CD4-positive, alpha-beta T cell treated with Interleukin-15 for 4 hours (primary cell): Measurements from ENCODE around the gene NOS1AP.

ENCODE experiments used
- DNase-seq: peaks from one replicate; pipeline ENCODE4 v3.0.0-alpha.2; 2020; ENCODE audit warnings: low spot score

The NOS1AP gene

DNA sequence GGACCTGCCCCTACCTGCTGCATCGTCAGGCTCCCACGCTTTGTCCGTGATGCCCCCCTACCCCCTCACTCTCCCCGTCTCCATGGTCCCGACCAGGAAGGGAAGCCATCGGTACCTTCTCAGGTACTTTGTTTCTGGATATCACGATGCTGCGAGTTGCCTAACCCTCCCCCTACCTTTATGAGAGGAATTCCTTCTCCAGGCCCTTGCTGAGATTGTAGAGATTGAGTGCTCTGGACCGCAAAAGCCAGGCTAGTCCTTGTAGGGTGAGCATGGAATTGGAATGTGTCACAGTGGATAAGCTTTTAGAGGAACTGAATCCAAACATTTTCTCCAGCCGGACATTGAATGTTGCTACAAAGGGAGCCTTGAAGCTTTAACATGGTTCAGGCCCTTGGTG lies 298.3 kb downstream of the NOS1AP start:
- DNase-seq = no peak

DNA sequence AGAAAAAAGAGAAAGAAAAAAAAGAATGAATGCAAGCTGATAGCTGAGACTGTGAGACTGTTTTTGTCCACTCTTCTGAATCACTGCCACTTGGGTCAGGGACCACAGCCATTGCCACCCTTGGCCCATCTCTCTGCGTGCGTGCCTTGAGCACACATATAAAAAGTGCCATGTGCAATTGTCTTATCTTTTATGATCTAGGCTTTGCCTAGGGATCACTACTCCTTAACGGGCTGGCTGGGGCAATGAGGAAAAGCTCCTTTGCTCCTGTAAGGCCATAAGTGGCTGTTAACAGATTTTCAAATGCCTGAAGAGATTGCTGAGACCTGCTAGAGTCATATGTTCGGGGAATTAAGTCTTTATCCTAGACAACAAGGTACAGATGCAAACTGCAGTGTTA lies 299.0 kb downstream of the NOS1AP start:
- DNase-seq = no peak

DNA sequence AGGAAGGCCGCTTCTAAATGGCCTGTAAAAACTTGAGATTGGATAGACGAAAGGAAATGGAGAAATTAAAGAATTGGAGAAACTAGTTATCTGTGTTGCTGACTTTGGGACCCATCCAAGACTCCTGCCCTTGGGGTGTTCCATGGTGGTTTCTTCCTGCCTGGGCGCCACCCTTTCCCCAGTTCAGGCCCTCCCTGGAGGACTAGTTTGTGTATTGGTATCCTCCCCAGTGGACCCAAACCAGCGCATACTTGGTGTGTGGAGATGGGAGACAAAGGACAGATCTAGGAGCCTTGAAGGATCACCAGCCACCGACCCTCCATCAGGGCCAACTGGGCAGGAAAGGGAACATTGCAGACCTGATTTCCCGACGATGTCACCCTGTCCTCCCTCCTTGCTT lies 300.1 kb downstream of the NOS1AP start:
- no peak for DNase-seq

DNA sequence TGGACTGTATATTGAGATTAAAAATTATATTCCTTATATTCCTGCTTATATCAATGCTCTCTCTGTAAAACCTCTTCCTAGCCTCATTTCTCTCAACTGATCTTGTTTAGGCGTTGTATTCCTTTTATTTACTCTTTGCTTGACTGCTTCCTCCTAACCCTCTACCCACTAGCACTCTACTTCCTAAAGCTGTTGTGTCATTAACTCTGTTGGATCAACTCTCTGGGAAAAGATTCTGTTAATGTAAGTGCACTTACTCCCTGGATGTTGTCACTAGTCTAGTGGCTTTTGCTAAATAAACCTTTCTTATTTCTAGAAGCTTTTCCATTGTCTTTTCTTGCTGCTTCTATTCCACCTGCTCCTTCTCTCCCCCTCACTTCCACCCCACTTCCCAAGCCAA lies 300.7 kb downstream of the NOS1AP start:
- DNase-seq = no peak

DNA sequence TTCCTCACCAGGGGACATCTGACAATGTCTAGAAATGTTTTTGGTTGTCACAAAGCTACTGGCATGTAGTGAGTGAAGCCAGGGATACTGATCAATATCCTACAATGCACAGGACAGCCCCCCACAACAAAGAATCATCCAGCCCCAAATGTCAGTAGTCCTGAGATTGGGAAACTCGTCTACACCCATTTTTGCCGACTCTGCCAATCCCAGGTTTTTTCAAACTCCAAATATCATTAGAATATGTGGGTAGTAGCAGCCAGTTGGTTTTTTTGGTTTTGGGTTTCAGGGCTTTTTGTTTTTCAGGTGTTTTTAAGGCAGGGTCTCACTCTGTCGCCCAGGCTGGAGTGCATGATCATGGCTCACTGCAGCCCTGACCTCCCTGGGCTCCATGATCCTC lies 301.2 kb downstream of the NOS1AP start:
- DNase-seq = no peak

DNA sequence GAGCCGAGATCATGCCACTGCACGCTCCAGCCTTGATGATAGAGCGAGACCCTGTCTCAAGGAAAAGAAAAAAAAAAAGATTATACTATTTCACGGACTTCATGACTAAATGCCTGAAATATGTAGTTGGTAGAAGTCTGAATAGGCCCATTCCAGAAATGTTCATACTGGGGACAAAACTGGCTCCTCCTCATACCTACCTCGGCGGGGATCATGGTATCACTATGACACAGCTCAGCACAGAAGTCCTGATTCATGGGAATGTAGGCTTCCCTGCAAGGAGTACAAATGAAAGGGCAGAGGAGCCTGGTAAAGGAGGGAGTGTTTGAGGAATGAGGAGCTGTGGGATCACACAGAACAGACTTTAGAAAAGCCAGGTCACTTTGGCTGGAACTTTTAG lies 302.1 kb downstream of the NOS1AP start:
- no peak for DNase-seq

DNA sequence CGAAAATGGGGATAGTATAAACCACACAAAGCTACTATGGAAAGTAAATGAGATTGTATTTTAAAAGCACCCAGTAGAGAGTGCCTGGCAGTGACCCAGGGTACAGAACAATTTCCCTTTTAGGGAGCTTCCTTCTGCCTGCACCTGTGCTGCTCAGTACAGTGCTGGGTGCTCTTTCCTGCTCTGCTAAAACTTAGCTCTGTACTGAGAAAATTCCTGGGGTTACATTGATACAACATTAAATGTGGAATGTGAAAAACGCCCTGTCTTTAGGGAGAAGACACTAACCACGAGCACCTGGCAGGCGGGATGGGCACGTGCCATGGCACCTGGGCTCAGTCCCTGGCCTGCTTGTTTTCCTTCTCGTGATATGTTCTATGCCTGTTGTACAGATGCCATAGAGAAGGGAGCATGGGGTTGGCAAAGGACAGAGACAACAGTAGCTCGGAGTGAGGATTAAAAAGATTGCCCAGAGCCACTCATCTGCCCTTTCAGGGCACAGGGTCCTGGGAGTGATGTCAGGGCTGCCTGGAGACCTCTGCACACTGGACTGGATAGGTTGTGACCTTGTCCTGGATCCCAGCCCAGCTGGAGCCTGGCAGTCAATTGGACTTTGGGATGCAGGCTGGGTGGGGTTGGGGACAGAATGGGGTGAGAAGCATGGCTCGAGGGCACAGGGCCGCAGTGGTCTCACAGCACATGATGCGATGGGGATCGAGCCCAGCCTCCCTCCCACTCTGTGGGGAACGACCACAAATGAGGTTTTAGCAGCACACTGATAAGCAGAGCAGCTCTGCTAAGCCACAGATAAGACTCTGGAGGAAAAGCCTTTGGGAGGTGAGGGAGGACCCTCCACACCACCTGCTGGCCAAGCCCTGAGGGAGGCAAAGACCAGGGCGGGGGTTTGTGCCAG lies 302.9 kb downstream of the NOS1AP start:
- no peak for DNase-seq

DNA sequence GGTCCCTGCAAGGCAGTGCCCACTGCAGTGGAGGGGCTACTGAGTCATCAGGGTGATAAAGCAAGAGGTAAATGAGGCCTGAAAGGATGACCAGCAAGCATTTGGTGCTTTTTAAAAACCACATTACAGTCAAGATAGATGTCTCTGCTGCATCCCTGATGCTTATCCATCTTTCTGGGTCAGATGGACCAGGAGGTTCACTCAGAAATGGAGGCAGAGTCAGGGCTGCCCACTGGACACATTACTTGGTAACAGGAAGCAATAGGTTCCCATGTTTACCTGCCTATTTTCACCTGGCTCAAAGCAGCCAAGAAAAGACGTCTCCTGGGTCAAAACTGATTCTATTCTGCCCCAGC lies 303.6 kb downstream of the NOS1AP start:
- no peak for DNase-seq

DNA sequence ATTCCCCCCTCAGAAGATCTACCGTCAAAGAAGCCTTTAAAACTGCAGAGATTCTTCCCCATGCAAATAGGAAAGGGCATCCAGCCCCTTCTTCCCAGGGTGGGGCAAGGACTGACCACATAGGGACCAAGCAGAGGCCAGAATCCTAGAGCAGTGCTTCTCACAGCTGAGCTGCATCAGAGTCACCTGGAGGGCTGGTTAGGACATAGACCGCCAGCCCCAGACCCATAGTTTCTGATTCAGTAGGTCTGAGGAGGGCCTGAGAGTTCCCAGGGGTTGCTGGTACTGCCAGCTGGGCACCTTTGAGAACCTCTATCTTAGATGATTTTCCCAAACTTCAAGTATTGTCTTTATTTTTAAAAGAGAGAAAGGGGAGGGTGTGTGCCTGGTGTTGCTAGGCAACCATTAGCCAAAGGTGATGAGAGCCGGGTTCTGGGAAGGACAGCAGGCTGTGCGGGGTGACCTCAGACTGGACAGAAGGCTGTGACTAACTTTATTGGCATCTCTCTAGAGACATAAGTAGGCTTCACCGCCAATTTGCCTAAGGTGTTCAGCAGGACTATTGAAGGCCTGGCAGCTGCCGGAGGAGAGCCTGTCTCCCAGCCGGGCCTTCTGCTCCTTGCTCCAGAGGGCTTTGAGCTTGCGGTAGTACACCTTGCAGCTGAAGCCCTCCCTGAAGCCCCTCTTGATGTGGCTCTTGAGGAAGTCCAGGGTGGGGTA lies 304.2 kb downstream of the NOS1AP start:
- no peak for DNase-seq

DNA sequence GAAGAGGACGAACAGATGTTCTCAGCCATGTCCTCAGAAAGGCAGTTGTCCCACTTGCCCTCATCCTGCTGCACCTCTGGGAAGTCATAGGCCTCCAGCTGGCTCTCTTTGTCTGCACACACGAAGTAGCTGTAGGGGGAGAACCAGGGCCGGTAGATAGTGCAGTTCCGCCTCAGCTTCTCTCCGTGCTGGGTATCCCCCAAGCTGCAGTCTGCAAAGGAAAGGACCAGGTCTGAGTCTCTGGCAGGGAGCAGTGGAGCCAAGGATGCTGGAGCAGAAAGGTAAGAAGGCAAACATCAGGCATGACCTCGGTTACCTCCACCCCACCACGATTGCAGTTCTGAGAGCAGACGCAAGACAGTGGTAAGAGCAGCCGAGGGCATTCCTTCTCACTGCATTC lies 304.9 kb downstream of the NOS1AP start:
- no peak for DNase-seq

DNA sequence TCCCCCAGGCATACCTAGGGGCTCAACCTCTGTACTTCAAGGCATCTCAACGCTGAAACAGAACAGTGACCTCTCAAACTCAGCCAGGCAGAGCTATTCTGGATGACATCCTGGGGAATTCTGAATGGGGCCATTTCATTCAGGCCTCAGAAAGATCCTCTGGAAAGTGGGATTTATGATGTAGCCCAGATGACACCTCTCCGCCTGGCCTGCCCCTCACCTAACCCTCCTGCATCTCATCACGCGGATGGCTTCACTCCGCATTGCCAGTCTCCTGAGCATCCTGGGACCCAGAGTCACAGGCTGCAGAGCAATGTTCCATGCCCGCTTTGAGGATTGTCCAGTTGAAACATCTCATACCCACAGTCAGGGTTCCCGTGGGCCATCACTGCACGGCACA lies 306.0 kb downstream of the NOS1AP start:
- no peak for DNase-seq

DNA sequence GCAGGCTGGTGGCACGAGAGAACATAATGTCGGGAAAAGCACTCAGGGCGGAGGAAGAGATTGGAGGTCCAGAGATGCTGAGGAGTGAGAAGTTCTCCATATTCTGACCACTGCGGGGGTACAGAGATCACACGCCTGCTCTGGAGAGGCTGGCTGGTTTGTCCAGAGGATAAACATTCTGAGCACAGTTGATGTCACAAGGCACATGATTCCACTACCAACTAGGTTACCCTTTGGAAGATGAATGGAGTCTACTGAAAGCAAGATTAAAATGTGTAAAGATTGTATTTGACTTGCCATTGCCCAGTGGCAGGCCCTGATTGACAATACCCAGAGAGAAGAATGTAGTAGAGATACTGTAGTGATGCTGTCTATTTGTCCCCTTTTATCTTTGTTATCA lies 307.2 kb downstream of the NOS1AP start, which contains the start of gene SPATA46:
TSS of gene SPATA46 (minus strand) at position 164 of the 400 bp plus-strand sequence. CDS start at position 100, 64 bp downstream.
- no peak for DNase-seq

DNA sequence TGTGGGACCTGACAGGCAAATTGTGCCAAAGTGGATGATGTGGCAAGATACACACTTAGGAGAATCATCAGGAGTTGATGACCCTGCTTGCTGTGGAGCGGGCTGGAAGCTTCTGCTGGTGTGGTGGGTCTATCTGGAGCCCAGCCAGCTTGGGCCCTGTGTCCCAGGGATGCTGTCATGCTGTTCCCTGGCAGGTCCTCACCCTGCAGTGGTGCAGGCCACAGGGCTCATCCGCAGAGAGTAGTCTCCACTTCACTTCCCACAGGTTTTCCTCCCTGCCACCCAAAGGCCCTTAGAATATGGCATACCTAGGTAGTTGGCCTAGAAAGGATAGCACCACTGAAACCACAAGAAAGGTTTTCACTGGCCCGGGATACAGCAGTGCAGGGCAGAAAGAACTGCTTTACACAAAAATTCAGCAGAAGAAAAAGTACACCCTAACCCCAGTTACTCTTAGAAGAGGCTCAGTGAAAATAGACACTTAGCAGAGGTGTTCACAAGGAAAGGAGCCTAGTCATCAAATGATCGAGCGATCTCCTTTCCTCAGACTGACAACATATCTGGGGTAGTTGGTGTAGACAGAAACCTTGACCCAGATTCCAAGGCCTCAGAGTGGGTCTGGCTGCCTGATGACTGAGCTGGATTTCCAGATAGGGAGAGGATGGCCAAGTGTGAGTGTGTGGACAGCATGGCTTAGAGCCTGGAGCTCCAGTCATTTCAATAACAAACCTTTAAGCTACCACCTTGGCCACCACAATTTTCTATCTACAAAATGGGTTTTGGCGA lies 310.8 kb downstream of the NOS1AP start:
- DNase-seq = no peak

DNA sequence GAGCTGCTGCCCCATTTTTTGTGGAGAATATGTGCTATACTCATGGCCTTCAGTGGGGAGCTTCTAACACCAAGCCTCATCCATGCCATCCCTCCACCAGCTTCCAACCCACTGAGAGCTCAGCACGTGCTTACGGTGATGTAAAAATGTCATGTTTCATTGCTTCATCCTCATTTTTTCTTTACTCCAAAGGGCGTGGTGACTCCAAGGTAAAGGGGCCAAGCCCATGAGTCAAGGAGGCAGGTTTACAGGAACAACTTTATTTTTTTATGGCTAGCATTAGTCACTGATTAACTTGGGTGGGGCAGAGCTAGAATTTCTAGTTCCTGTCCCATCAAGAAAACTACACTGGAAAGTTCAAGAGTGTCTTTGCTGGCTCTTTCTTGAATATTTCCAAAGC lies 311.9 kb downstream of the NOS1AP start, which contains the start of gene C1orf226:
TSS of gene C1orf226 (plus strand) at position 346 of the 400 bp plus-strand sequence. CDS start 174 bp downstream, outside the sequence.
- no peak for DNase-seq

DNA sequence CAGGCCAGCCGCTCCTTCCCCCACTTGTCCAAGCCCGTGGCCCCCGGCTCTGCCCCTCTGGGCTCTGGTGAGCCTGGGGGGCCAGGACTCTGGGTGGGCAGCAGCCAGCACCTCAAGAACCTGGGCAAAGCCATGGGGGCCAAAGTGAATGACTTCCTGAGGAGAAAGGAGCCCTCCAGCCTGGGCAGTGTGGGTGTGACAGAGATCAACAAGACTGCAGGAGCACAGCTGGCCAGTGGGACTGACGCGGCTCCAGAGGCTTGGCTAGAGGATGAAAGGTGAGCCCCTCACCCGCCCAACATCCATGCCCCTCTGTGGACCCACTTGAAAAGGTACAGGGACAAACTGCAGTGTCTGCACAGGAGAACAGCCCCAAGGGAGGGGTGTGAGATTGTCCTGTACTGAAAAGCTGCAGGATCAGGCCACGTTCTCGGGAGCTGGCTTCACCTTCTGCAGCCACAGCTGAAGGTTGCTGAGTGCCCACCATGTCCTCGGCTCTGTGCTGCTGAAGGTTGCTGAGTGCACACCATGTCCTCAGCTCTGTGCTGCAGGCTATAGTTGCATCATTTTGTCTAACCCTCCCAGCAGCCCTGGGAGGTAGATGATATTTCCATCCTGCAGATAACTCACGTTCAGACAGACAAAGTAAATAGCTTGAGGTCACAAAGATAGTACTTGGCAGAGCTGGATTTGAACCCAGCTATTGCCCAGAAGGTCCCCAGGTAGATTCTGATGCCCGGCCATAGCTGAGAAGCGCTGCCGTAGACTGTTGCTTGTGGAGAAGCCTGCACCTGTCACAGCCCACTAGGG lies 312.7 kb downstream of the NOS1AP start:
- DNase-seq = no peak

DNA sequence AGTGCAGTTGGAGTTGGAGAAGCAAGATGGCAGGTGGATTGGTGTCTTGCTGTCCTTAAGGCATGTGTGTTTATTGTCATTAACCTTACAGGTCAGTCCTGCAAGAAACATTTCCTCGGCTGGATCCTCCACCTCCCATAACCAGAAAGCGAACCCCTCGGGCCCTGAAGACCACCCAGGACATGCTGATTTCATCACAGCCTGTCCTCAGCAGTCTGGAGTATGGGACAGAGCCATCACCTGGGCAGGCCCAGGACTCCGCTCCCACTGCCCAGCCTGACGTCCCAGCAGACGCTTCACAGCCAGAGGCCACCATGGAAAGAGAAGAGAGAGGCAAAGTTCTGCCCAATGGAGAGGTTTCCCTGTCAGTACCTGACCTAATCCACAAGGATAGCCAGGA lies 313.6 kb downstream of the NOS1AP start:
- no peak for DNase-seq

DNA sequence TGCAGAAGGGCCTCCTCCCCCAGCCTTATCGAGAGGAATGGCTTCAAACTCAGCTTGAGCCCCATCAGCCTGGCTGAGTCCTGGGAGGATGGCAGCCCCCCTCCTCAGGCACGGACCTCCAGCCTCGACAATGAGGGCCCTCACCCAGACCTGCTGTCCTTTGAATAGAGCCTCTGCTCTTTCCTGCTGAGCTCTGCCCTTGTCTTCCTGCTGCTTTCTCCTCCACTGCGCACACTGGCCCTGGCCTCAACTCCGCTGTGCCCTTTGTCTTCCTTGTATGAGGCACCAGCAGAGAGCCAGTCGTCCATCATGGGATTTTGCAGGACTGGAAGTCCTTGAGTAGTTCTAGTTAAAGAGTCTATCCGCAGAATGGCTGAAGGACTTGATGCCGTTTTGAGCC lies 314.0 kb downstream of the NOS1AP start:
- DNase-seq = no peak

DNA sequence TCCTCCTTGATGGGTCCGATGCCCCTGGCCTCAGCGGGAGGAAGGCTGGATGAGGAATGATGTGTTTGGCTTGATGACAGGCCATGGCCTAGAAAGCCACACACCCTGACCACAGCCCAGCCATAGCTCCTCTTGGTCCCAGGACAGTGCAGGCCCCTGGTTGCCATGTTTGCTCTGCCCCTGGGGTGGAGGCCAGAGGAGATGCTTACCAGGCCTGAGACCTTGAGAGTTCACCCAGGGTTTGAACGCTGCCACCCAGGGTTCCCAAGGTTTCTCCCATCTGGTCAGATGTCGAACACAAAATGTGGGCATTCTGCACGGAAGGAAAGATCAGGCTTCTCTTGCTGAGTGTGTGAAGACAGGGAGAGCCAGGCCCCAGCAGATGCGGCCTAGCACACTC lies 314.6 kb downstream of the NOS1AP start:
- no peak for DNase-seq

DNA sequence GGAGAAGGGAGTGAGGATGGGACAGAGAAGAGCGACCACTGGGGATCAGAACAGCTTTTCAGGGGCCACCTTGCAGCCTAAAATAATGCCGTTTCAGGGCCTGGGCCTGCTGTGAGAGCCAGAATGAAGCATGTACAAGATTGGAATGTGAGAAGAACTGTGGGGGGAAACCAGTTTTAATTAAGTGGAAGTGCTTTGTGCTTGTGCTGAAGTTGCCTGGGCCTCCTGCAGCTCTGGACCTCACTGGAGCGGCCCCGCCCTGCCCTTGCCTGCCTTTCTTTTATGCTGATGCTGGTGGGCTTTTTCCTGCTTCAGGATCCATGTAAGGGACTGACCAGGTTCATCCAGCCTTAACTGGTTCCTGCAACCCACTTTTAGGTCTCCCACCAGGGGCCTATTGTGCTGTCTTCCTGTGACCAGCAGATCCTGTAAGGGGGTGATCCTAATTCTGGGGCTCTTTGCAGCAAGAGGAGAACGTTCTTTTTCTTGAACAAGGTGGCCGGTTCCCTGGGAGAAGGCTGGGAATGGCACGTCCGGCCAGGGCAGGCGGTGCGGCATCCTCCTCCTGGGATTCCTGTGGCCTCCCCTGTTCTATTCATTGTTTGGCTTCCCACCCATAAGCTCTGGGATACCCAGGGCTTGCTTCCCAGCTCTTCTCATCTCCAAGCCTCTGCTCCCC lies 315.2 kb downstream of the NOS1AP start:
- no peak for DNase-seq

DNA sequence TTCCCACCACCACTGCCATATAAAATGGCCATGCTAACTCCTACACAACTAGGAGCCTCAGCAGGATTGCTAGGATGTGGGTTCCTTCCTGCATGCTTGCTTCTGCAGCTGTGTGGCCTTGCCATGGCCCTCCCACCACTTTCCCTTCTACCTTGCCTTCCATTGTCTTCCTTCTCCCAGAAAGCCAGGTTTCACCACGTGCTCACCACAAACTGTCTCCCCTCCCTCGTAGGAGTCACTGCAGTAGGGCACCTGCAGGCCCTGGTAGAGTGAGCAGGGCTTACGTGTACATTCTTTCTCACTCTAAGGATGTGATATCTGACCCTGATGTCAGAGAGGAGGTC lies 315.8 kb downstream of the NOS1AP start:
- no peak for DNase-seq

DNA sequence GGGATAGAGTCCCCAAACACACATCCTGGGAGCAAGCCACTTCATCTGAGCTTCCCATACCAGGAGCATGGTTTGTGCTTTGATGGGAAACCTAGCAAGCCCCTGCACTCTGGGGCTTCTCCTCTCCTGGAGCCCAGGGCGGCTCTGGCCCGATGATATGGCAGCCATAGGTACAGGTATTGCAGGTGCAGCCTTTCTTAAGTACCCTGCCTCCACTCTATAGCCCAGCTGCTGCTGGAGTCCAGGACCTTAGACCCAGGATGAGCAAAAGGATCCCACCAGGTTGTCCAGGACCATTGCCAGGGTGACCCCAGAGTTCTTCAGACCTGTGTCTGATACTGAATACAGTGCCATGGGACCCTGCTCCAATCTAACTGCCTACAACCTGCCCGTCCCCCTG lies 316.2 kb downstream of the NOS1AP start:
- no peak for DNase-seq
